Adrenal gland (tissue), 5 donors: Measurements from ENCODE around the gene STAG3.

Source experiments
- POLR2A ChIP-seq, 2 donors: fragments of 450-650 bp; IDR thresholded peaks; one replicate each; pipeline ENCODE4 v1.6.1; 2017; ENCODE audit warnings: antibody characterized with exemption in 2 of 2, mild to moderate bottlenecking in 2 of 2, moderate library complexity in 1 of 2
- TF ChIP-seq, protein P1 (sequence below), 6 experiments: fragments of 450-650 bp in 4 of 6; fragments of 200-600 bp in 2 of 6; sonication (generic) in 1 of 6; IDR thresholded peaks; 1 replicate in 5 of 6; 2 replicates in 1 of 6; pipeline versions ENCODE4 v1.5.1 to v1.8.0; 2016 to 2021; ENCODE audit warnings: antibody characterized with exemption in 6 of 6, mild to moderate bottlenecking in 2 of 6, moderate library complexity in 1 of 6
- donor health status: DM: no; HTN: no; CAD: no.

DNA sequence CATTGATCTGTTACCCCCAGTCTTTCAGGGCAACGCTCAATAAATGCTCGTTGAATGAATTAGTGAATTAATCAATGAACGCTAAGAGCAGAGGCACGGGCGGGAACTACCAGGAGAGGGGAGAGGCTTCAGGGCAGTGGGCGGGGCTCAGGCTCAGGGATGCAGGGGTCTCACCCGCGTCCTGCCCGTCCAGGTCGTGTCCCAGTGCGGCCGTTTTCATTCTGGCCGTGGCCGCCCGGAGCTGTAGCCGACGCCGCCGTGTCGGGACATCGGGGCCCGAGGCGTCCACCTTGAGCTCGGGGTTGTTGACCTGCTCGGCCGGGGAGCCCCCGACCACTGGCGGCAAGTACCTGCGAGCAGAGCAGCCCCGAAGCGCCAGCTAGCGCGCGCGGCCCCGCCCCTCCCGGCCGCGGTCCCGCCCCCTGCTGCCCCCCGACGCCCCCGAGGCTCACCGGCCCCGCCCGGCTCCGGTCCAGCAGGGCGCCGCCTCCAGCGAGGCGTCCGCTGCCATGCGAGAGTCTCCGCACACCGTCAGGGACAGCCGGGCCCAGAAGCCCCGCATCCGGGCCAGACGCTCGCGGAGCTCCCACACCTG lies 6.5 kb upstream of the STAG3 start:
- TF ChIP-seq, protein P1, sequence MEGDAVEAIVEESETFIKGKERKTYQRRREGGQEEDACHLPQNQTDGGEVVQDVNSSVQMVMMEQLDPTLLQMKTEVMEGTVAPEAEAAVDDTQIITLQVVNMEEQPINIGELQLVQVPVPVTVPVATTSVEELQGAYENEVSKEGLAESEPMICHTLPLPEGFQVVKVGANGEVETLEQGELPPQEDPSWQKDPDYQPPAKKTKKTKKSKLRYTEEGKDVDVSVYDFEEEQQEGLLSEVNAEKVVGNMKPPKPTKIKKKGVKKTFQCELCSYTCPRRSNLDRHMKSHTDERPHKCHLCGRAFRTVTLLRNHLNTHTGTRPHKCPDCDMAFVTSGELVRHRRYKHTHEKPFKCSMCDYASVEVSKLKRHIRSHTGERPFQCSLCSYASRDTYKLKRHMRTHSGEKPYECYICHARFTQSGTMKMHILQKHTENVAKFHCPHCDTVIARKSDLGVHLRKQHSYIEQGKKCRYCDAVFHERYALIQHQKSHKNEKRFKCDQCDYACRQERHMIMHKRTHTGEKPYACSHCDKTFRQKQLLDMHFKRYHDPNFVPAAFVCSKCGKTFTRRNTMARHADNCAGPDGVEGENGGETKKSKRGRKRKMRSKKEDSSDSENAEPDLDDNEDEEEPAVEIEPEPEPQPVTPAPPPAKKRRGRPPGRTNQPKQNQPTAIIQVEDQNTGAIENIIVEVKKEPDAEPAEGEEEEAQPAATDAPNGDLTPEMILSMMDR (IDR thresholded peaks at IDR 0.05): no peak
- no peak for TF ChIP-seq POLR2A (IDR thresholded peaks at IDR 0.05)
